ENCODE measurements around the gene HPGD.

The HPGD gene

DNA sequence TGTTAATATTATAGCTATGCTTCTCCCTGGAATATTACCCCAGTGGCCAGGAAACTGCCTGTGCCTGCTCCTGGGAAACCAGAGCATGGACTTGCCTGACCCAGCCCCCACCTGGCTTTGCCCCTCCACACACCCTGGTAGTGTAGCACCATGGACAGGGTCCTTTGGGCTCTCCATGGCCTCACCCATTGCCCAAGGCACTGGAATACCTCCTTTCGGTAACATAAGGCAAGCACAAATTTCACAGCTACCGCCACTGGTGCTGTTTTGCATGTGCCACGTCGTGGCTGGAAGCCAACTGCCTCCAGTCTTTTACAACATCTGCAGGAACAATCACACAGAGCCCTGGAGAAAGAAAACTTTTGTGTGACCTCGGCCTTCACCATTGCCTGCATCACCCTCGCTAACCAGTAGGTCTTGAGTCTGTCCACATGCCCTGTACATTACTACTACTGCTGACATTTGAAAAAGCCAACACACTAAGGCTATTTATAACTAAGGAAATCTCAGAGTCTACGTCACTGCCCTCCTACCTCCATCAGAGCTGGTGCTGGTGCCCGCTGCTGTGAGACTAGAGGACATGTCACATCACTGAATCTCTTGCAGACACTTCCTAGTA is 47.7 kb downstream of the HPGD start:
- no peak for DNase-seq (ENCODE audit: low read depth)

GRCh38 chr4:174467107-174467506 is 55.2 kb downstream of the HPGD start:
- DNase-seq (ENCODE audit: low read depth) = no peak

DNA sequence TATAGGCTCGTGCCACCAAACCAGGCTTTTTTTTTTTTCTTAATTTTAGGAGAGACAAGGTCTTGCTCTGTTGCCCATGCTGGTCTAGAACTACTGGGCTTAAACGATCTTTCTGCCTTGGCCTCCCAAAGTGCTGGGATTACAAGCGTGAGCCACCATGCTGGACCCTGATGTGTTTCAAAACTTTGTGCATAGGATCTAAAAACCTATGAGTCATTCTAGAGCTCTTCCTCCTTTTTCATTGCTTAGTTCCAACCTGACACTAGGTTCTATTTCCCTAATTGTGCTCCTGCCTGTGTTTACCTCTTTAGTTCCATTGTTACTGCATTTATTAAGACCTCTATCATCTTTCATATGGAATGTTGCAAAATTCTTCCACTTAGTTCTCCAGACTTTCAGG is 57.3 kb downstream of the HPGD start:
- no peak for DNase-seq (ENCODE audit: low read depth)

GRCh38 chr4:174461466-174462106 is 60.7 kb downstream of the HPGD start:
- DNase-seq (ENCODE audit: low read depth) = no peak

DNA sequence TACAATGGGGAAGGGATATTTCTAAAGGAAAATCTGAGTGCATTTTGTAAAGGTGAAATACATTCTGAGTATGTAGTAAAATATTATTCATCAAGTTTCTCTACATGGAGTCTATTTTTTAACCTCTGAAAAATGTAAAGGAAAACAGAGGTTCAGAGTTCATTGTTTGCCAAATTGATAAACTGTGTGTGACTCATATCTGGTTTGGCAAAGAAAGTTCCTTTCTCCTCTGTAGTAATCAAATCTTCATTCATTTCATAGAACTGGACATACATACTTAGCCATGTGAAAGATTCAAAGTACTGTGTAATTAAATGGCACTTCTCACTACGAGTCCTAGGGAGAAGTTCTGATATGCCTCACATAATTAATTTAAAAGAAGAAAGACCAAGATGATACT is 61.6 kb downstream of the HPGD start:
- DNase-seq (ENCODE audit: low read depth) = no peak

DNA sequence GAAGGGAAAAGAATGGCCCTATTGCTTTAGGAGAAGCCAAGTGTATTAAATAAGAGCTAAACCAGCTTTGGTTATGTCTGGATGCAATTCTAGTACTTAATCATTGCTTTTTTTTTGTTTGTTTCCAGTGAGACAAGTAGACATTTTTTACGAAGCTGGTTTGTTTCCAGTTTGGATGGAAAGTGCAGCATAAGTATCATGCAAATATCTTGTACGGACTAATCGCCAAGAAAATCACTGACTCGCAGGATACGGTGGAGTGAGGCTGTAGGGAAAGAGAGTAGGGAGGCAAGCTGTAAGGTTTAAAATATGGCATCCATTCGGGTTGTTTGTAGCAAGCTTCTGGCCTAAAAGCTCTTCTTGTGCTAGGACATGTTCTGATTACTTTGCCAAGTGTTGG is 64.8 kb downstream of the HPGD start:
- DNase-seq (ENCODE audit: low read depth) = no peak

GRCh38 chr4:174454815-174455473 is 67.3 kb downstream of the HPGD start:
- DNase-seq (ENCODE audit: low read depth) = no peak

DNA sequence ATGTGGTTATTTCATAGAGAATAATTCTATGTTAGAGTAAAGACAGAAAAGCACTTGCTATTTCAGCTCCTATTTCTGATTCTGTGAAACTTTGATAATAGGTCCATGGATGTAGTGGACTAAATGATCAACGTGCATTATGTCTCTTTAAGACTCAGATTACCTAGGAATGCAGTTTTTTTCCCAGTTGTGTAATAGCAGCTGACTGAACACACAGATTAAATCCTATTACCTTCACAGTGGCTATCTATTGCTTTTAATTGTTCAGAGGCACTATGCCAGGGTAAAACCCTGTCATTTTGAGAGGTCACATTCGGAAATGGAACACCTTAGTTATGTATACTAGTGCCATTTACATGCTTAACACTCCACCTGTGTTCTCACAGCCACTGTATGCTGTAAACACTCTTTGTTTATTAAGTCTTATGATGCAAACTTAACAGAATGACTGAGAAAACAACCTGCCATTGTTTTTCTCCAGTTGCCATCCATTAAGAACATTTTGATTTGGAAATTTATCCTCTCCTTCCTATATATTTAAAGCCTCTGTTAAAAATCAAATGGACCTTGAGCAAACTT is 70.5 kb downstream of the HPGD start:
- DNase-seq (ENCODE audit: low read depth) = no peak

DNA sequence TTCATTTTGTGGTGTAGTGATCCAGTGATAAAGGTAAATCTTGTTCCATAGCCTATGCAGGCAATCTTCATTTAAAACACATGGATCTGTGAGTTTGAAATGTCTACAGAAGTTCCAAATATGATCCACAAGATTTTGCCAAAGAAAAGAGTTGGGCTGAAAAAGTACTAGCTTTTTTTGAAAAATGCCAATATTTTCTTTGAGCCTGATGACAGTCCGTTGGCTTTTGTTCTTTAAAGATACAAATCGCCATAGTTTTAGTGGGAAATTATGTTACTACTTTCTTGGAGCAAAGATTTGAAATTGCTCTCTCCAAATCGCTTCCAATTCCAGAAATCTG is 71.5 kb downstream of the HPGD start:
- no peak for DNase-seq (ENCODE audit: low read depth)

DNA sequence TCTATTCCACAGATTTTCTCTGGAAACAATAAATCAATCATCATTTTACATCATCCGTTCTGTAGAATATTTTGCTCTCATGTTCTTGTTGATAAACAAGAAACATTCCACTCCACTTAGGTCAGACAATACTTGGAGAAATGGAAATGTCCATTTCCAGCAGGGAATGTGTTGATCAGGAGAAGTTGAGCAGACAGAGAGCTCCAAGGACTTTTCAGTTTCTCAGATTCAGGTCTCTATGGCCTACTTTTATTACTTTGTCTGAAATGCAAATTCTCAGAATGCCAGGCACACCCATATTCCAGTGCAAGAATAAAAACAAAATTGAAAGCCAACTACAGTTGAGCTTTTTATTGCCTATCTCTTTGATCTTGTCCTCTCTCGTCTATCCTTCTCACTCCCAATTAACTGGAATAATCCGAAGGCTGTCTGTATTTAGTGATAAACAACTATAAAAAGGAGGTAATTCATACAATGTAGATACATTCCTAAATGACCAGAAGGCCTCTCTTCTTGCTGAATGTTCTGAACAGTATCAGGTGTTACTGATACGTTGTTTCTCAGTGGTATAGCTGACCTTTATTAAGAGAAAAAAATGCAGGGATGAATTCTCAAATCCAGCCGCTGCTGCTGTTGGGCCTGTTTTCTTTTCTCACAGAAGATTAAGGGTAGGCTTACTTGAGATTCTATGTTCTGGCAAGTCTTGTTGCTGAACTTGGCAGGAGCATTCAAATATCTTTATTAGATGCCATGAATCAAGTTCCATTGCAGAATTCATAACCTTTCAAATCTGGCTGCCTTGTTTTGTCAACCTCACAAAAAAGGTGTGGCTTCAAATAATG is 72.1 kb downstream of the HPGD start:
- DNase-seq (ENCODE audit: low read depth) = no peak

DNA sequence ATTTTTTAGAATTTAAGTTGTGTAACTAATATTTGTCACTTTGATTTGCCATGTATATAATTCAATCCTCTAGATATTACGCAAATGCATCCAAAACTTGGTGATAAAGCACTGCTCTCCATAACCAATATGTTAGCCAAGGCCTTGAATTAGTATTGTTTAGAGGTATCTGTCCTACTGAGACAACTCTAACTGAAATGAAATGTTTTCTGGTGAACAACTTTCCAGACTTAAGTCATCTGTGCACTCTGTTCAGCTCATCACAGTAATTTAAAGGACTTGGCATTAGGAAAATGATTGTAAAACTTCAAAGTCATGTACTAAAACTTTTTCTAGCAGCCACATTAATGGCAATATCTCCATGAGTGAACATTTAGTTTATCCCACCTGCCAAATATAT is 73.1 kb downstream of the HPGD start:
- DNase-seq (ENCODE audit: low read depth) = no peak

DNA sequence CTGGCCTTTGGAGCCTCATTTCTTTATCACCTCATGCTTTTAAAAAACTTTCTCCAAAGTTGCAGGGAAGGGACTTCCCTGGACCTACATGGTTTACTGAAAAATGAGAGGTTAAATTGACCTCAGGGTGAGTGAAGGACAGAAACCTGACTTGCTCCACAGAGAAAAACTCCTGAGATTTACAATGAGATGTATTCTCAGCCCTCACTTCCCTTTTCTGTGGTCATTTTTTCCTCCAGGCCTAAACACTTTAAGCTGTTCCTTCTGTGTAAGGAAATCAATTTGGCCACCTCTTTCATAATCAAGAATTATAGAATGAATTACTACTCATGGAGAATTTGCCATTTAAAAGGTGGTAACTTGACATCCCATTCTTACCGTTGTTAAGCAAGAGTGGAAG is 77.9 kb downstream of the HPGD start:
- no peak for DNase-seq (ENCODE audit: low read depth)
